Thyroid gland (tissue), 4 donors: ENCODE measurements around the gene CFAP410. TPM values are rescaled to one million over a fixed set of nuclear protein-coding genes. Genes with fewer than 3 reads are reported as not detected.

ENCODE experiments used
- DNase-seq, 2 donors: peaks; one replicate each; pipeline ENCODE4 v3.0.0-alpha.2; 2019
- H3K27ac ChIP-seq, 3 donors: fragments of 200-600 bp; sonication (generic); 1 replicate in 2 of 3; 2 replicates in 1 of 3; pipeline ENCODE4 v1.5.1; 2016 to 2019; ENCODE audit warnings: mild to moderate bottlenecking in 1 of 3, moderate library complexity in 1 of 3
- H3K27me3 ChIP-seq: fragments of 200-600 bp; sonication (generic); one replicate; pipeline ENCODE4 v1.5.1; 2019
- H3K36me3 ChIP-seq, 2 donors: fragments of 200-600 bp; sonication (generic); one replicate each; pipeline ENCODE4 v1.5.1; 2016 to 2019
- H3K4me1 ChIP-seq, 2 donors: fragments of 200-600 bp; sonication (generic); one replicate each; pipeline ENCODE4 v1.5.1; 2017 to 2019
- H3K4me3 ChIP-seq, 3 donors: fragments of 200-600 bp; sonication (generic); replicated peaks in 1 of 3; 1 replicate in 2 of 3; 2 replicates in 1 of 3; pipeline ENCODE4 v1.5.1; 2016; ENCODE audit warnings: mild to moderate bottlenecking in 1 of 3
- H3K9me3 ChIP-seq: fragments of 200-600 bp; sonication (generic); one replicate; pipeline ENCODE4 v1.5.1; 2017
- CTCF ChIP-seq, 6 experiments: fragments of 200-600 bp in 3 of 6; fragments of 450-650 bp in 3 of 6; sonication (generic) in 3 of 6; IDR thresholded peaks; one replicate each; pipeline ENCODE4 v1.5.1; 2016 to 2019; ENCODE audit warnings: antibody characterized with exemption in 6 of 6, mild to moderate bottlenecking in 2 of 6, inconsistent platforms in 1 of 6, moderate library complexity in 1 of 6
- POLR2A ChIP-seq, 2 donors: fragments of 450-650 bp; IDR thresholded peaks; one replicate each; pipeline ENCODE4 v1.6.1; 2017; ENCODE audit warnings: antibody characterized with exemption in 2 of 2, mild to moderate bottlenecking in 2 of 2, moderate library complexity in 1 of 2
- WGBS, 2 donors: methylation state at CpG; one replicate each; pipeline ENCODE4 v1.1.5; 2017; 5-methylcytosine and 5-hydroxymethylcytosine counted together
- intact Hi-C: fragments of 100-400 bp; cut with DNase I; formaldehyde crosslinking; loops from one replicate; pipeline ENCODE4 v1.15.1; 2023
- total RNA-seq, 4 donors: library from RNA; depleted of rRNA; stranded (reverse); fragments of >200 nt; gene quantifications; one replicate each; pipeline ENCODE4 v1.2.3, GENCODE V29; 2016

The CFAP410 gene
- total RNA-seq, 4 donors from 2014 or later: 55.2 to 93.4 (median 64.1) TPM

GRCh38 chr21:44337941-44338895 is 972 bp downstream of the CFAP410 start:
- intact Hi-C loops: no loop called here
- Histone ChIP-seq H3K27ac (peak overlapping the region; percentile 57 to 79 (median 68)), H3K9me3 (no peaks in the 10 kb centered on the region), H3K4me3 (peak overlapping the region in 1 of 3 donors; percentile 22), H3K36me3 (peaks cover 0 to 11% of the 10 kb centered on the region in 2 donors), H3K27me3 (no peaks in the 10 kb centered on the region), H3K4me1 (peaks cover 11 to 14% of the 10 kb centered on the region in 2 donors)
- peak in 4 of 6 experiments; percentile 20 to 39 (median 30) for TF ChIP-seq CTCF (IDR thresholded peaks at IDR 0.05)
- TF ChIP-seq POLR2A (IDR thresholded peaks at IDR 0.05): no peak
- DNase-seq: peak; percentile 67 to 73
- 10 to 15% methylated on average over 14 to 21 of the region's 47 CpGs for WGBS, 2 donors

GRCh38 chr21:44337449-44337848 is 1.7 kb downstream of the CFAP410 start:
- WGBS, 2 donors: 85 to 95% methylated on average over 3 of the region's 3 CpGs
- H3K4me1 ChIP-seq: peaks cover 11 to 14% of the 10 kb centered on the region in 2 donors
- H3K27me3 ChIP-seq: no peaks in the 10 kb centered on the region
- intact Hi-C loops: no loop called here
- TF ChIP-seq POLR2A (IDR thresholded peaks at IDR 0.05): no peak
- no peak for TF ChIP-seq CTCF (IDR thresholded peaks at IDR 0.05)
- no peak for DNase-seq
- no peaks in the 10 kb centered on the region for H3K9me3 ChIP-seq
- no peak overlapping the region for H3K4me3 ChIP-seq
- H3K36me3 ChIP-seq: peaks cover 4 to 14% of the 10 kb centered on the region in 2 donors
- H3K27ac ChIP-seq: no peak overlapping the region

GRCh38 chr21:44335266-44336059 is 3.7 kb downstream of the CFAP410 start:
- H3K9me3 ChIP-seq: no peaks in the 10 kb centered on the region
- H3K4me1 ChIP-seq: peaks cover 11 to 14% of the 10 kb centered on the region in 2 donors
- no peak overlapping the region for H3K4me3 ChIP-seq
- H3K27me3 ChIP-seq: no peaks in the 10 kb centered on the region
- no peak overlapping the region for H3K27ac ChIP-seq
- intact Hi-C loops: no loop called here
- H3K36me3 ChIP-seq: peaks cover 5 to 17% of the 10 kb centered on the region in 2 donors
- no peak for DNase-seq
- TF ChIP-seq POLR2A (IDR thresholded peaks at IDR 0.05): no peak
- no peak for TF ChIP-seq CTCF (IDR thresholded peaks at IDR 0.05)
- WGBS, 2 donors: 91 to 94% methylated on average over 10 to 24 of the region's 24 CpGs

GRCh38 chr21:44334329-44335030 is 4.7 kb downstream of the CFAP410 start:
- 71 to 89% methylated on average over 9 to 22 of the region's 26 CpGs for WGBS, 2 donors
- no peak overlapping the region for H3K27ac ChIP-seq

More at GRCh38 chr21:44334329-44335030, 4.7 kb downstream of the CFAP410 start:
- DNase-seq: no peak
- H3K27me3 ChIP-seq: no peaks in the 10 kb centered on the region
- H3K36me3 ChIP-seq: peaks cover 5 to 17% of the 10 kb centered on the region in 2 donors
- no peaks in the 10 kb centered on the region for H3K9me3 ChIP-seq
- peaks cover 5 to 6% of the 10 kb centered on the region in 2 donors for H3K4me1 ChIP-seq
- intact Hi-C loops: no loop called here
- TF ChIP-seq CTCF (IDR thresholded peaks at IDR 0.05) (no peak), POLR2A (IDR thresholded peaks at IDR 0.05) (no peak)
- H3K4me3 ChIP-seq: no peak overlapping the region
